Epithelial cell of prostate (primary cell): ENCODE measurements around the gene BMPR2.
"Not testable (repeated sequence)": the region's sequence is repeated elsewhere in the genome, so short reads cannot be mapped to it uniquely, and the experiment has no call there.

Experiments used
- DNase-seq: peaks from one replicate; pipeline ENCODE4 v3.0.0-alpha.2; 2011; ENCODE audit warnings: low read depth, low spot score
- H3K27ac ChIP-seq: fragments of 450-650 bp; 2 replicates; pipeline ENCODE4 v1.5.1; 2017; ENCODE audit warnings: mild to moderate bottlenecking

The BMPR2 gene

GRCh38 chr2:202512176-202512575 is 136.0 kb downstream of the BMPR2 start:
- DNase-seq, result no peak
- H3K27ac ChIP-seq, result no peak overlapping the region

GRCh38 chr2:202514732-202515131 is 138.6 kb downstream of the BMPR2 start:
- H3K27ac ChIP-seq, result no peak overlapping the region
- no peak for DNase-seq

- H3K27ac ChIP-seq, result no peak overlapping the region
- no peak for DNase-seq
Measured at GRCh38 chr2:202519453-202519852, 143.3 kb downstream of the BMPR2 start.

GRCh38 chr2:202521470-202521869 is 145.3 kb downstream of the BMPR2 start:
- H3K27ac ChIP-seq, result no peak overlapping the region
- no peak for DNase-seq

DNA sequence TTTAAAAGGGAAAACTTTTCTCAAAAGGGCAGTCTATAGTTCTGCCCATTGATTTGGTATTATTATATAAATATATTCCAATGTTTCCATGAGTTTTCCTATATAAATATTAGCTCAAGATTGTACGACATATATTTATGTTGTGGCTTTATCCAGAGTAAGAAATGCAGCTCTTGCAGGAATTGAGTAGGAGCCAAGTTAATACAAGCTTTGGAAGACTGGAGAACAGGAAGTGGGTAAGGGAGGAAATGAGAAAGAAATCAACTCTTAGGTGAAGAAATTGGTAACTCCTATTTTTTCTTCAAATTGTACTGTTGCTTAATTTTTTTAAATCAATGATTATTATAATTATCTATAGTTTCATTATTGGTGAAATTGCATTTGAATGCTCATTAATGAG is 153.3 kb downstream of the BMPR2 start:
- DNase-seq, result no peak
- H3K27ac ChIP-seq, result peak overlapping the region; percentile 8

GRCh38 chr2:202530038-202530437 is 153.9 kb downstream of the BMPR2 start:
- H3K27ac ChIP-seq, result peak overlapping the region; percentile 8
- DNase-seq, result no peak

DNA sequence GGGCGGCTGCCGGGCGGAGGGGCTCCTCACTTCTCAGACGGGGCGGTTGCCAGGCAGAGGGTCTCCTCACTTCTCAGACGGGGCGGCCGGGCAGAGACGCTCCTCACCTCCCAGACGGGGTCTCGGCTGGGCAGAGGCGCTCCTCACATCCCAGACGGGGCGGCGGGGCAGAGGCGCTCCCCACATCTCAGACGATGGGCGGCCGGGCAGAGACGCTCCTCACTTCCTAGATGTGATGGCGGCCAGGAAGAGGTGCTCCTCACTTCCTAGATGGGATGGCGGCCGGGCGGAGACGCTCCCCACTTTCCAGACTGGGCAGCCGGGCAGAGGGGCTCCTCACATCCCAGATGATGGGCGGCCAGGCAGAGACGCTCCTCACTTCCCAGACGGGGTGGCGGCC is 159.2 kb downstream of the BMPR2 start:
- H3K27ac ChIP-seq, DNase-seq: not testable (repeated sequence)

DNA sequence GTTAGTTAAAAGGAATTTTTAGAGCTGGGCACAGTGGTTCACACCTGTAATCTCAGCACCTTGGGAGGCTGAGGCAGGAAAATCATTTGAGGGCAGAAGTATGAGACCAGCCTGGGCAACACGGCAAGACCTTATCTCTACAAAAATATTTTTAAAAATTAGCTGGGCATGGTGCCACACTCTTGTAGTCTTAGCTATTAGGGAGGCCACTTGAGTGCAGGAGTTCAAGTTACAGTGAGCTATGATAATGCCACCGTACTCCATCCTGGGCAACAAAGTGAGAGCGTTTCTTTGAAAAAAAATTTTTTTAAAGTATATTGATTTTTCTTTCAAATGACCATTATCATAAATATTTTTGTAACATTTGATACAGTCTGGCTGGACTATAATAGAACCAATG is 165.0 kb downstream of the BMPR2 start:
- H3K27ac ChIP-seq, result no peak overlapping the region
- DNase-seq, result no peak

DNA sequence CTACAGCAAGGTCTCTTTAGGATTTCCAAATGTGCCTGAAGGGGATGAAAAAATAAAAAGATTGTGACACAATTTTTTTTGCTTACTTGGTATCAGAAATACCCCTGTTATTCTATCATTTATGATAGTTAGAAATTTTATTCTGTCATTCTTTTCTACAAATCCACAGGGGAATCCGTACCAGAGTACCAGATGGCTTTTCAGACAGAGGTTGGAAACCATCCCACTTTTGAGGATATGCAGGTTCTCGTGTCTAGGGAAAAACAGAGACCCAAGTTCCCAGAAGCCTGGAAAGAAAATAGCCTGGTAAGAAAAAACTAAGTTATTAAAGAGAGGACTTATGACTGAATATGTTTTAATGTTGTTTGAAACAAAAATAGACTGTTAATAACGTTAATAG is 166.0 kb downstream of the BMPR2 start:
- DNase-seq, result no peak
- no peak overlapping the region for H3K27ac ChIP-seq

DNA sequence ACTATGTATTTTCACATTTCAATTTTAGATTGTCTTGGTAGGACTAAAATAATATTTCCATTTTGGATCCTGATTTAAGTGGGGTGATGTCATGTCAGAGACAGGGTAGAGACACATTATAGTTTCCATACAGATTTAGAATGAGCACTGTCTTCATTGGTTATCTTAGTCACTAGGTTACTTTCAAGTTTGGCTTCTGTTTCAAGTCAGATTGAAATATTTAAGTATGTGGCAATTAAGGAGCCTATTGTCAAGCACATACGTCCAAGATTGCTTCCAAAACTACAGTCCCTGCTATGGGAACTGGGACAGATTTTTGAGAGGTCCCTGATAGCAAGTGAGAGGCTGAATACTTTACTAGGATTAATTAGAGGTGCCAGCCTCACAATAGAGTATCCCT is 169.4 kb downstream of the BMPR2 start:
- DNase-seq, result no peak

DNA sequence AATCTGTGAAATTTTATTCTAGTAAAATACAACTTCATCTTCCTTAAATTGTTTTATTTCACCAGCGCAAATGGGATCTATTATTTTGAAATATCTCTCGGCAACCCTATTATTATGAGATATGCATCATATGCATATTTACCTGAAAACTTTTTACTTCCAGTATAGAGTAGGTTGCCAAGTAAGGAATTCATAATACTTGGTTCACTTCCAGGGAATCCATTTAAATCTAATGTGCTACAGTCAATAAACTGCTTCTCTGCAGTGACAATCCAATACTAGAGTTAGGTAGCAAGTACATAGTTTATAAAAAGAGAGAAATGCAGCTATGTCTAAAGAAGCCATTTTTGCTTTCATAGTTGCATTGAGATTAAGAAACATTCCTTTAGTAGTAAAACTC is 169.8 kb downstream of the BMPR2 start:
- H3K27ac ChIP-seq, result no peak overlapping the region
- DNase-seq, result no peak

More for the DNA sequence above, 169.4 kb downstream of the BMPR2 start:
- H3K27ac ChIP-seq, result no peak overlapping the region

DNA sequence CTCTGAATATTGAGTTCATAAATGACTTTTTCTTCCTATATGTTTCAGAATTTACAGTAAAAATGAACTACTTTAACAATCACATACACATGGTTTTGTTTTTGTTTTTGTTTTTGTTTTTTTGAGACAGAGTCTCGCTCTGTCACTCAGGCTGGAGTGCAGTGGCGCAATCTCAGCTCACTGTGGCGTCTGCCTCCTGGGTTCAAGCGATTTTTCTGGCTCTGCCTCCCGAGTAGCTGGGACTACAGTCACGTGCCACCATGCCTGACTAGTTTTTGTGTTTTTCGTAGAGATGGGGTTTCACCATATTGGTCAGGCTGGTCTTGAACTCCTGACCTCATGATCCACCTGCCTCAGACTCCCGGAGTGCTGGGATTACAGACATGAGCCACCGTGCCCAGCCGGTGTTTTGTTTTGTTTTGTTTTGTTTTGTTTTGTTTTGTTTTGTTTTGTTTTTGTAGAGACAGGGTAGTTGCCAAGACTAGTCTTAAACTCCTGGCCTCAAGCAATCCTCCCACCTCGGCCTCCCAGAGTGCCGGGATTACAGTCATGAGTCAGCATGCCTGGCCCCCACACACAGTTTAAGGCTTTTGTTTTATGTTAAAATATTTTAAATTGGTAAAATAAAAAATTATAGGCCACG is 170.5 kb downstream of the BMPR2 start:
- not testable (repeated sequence) for H3K27ac ChIP-seq, DNase-seq

GRCh38 chr2:202548240-202548639 is 172.1 kb downstream of the BMPR2 start:
- no peak overlapping the region for H3K27ac ChIP-seq
- no peak for DNase-seq

GRCh38 chr2:202551000-202551399 is 174.9 kb downstream of the BMPR2 start:
- DNase-seq, H3K27ac ChIP-seq: not testable (repeated sequence)

DNA sequence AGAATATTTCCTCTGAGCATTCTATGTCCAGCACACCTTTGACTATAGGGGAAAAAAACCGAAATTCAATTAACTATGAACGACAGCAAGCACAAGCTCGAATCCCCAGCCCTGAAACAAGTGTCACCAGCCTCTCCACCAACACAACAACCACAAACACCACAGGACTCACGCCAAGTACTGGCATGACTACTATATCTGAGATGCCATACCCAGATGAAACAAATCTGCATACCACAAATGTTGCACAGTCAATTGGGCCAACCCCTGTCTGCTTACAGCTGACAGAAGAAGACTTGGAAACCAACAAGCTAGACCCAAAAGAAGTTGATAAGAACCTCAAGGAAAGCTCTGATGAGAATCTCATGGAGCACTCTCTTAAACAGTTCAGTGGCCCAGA is 179.2 kb downstream of the BMPR2 start:
- no peak overlapping the region for H3K27ac ChIP-seq
- DNase-seq, result no peak

DNA sequence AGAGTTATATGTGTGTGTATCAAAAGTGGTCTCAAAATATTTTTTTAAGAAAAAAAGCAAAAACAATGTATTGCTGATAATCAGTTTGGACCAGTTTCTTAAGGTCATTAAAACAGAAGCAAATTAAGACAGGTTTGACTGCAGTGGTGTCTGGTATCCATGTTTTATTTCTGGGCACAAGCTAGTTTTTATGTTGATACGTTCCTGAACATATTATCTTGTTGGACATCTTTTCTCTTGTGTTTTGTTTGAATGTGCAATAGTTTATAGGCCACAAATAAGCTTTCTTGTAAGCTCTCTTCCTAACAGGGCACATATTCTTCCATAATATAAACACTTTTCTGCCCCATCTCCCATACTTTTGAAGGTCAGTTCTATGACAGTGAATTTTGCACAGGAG is 184.1 kb downstream of the BMPR2 start:
- no peak for DNase-seq
- no peak overlapping the region for H3K27ac ChIP-seq

DNA sequence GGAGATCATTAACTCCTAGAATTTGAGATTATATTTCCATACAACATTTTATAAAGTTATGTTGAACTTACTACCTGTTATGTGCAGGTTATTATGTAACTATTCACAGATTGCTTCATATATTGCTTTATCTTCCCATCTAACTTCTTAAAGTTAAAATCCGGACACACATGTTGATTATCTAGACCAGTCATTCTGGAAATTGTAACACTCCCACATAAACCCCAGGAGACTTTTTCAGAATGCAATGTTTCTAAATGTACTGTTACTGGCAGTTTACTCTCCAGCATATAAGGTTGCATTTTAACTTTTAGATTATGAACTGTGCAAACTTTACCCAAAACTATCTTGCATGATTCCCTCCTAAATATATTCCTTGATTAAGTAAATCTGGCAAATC is 188.1 kb downstream of the BMPR2 start:
- no peak for DNase-seq
- no peak overlapping the region for H3K27ac ChIP-seq

DNA sequence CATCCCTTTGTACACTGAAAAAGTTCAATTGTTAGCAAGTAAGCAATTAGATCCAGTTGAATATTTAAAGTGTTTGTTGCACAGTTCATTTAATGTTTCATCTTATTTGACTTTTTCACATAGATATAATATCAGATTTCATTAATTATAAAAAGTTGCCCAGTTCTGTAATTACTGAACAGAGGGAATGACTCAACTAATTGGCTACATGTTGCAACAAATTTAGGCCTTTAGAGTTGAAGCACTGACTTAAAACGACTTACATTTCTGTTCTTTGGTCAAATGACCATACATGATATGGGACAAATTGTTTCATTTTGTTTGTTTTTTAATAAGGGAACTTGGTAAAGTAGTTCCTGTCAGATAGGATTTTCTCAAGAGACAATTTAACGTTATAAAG is 190.2 kb downstream of the BMPR2 start:
- H3K27ac ChIP-seq, result no peak overlapping the region
- DNase-seq, result no peak

GRCh38 chr2:202574541-202574940 is 198.4 kb downstream of the BMPR2 start:
- DNase-seq, result no peak
- no peak overlapping the region for H3K27ac ChIP-seq

- not testable (repeated sequence) for H3K27ac ChIP-seq, DNase-seq
Measured at GRCh38 chr2:202575194-202575593, 199.1 kb downstream of the BMPR2 start.

- no peak overlapping the region for H3K27ac ChIP-seq
- no peak for DNase-seq
Measured at GRCh38 chr2:202577250-202578183, 201.4 kb downstream of the BMPR2 start.

DNA sequence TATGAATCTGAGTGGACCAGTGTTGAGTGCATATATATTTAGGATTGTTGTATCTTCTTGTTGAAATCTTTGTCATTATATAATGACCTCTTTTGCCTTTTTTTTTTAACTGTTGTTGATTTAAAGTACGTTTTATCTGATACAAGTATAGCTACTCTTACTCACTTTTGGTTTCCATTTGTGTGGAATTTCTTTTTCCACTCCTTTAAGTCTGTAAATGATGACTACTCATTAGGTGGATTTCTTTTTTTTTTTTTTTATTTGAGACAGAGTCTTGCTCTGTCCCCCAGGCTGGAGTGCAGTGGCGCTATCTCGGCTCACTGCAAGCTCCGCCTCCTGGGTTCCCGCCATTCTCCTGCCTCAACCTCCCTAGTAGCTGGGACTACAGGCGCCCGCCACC is 206.7 kb downstream of the BMPR2 start:
- not testable (repeated sequence) for DNase-seq, H3K27ac ChIP-seq
